Activated CD4-positive, alpha-beta T cell treated with anti-CD3 and anti-CD28 coated beads, Interleukin-2, amount 10 ng/mL, durations not matched to agents 7 days and 5 days (primary cell): ENCODE measurements around the gene TNRC6C. TPM values are rescaled to one million over a fixed set of nuclear protein-coding genes. Genes with fewer than 3 reads are reported as not detected.

Experiments used
- CTCF ChIA-PET: fragments of 350-600 bp; sonication (Branson Sonifier 250); formaldehyde crosslinking; loops from one replicate; lab custom pipeline; 2021; ENCODE audit warnings: antibody characterized with exemption; lab: Charles Lee
- POLR2A ChIA-PET: fragments of 350-600 bp; sonication (Branson Sonifier 250); formaldehyde crosslinking; loops from one replicate; lab custom pipeline; 2021; ENCODE audit warnings: antibody characterized with exemption; lab: Charles Lee
- DNase-seq: peaks from one replicate; pipeline ENCODE4 v3.0.0-alpha.2; 2020
- H3K27ac Mint-ChIP-seq: one replicate; pipeline ENCODE4 v1.8.0; 2021; ENCODE audit warnings: mild to moderate bottlenecking, moderate library complexity, mixed read lengths
- H3K27me3 Mint-ChIP-seq: one replicate; pipeline ENCODE4 v1.8.0; 2021; ENCODE audit warnings: mixed read lengths
- H3K36me3 Mint-ChIP-seq: one replicate; pipeline ENCODE4 v1.8.0; 2021; ENCODE audit warnings: low read depth, mixed read lengths
- H3K4me1 Mint-ChIP-seq: one replicate; pipeline ENCODE4 v1.8.0; 2021; ENCODE audit warnings: mixed read lengths
- H3K4me3 Mint-ChIP-seq: one replicate; pipeline ENCODE4 v1.8.0; 2021; ENCODE audit warnings: mild to moderate bottlenecking, moderate library complexity, mixed read lengths
- H3K9me3 Mint-ChIP-seq: one replicate; pipeline ENCODE4 v1.8.0; 2021; ENCODE audit warnings: mixed read lengths
- total RNA-seq, 2 experiments: library from RNA; stranded (reverse); gene quantifications; one replicate each; pipeline ENCODE4 v1.2.3, GENCODE V29; 2021

Gene TNRC6C
- total RNA-seq, 2 experiments from 2014 or later: 40.2 to 41.8 TPM

DNA sequence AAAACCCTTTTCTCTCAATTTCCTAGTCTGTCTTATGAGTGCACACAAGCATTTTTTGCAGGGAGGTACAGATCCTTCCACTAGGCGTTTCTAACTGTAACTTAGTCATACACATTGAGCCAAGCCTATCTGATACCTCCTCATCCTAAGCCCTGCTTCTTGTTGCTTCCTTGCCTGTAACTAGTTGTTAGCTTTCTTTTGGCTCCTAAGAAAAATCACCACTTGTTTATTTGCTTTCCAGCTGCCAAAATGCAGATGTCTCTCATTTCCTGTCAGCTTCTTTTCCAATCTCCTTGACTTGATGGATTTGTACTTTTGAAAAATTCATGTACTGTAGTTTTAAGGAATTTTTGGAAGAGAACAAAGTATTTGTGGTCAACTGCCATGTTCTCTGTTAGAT, 73.7 kb downstream of the TNRC6C start:
- ChIA-PET CTCF (interaction anchor here (1.2 kb wide), 1 partner anchor 11 kb away, joined by 3 read pairs; no protein-coding TSS in a partner anchor), POLR2A (no interaction called here)
- H3K4me3 Mint-ChIP-seq: no peak overlapping the region
- no peaks in the 10 kb centered on the region for H3K27me3 Mint-ChIP-seq
- H3K36me3 Mint-ChIP-seq: peaks cover 29% of the 10 kb centered on the region
- peaks cover 4% of the 10 kb centered on the region for H3K9me3 Mint-ChIP-seq
- peaks cover 15% of the 10 kb centered on the region for H3K4me1 Mint-ChIP-seq
- H3K27ac Mint-ChIP-seq: no peak overlapping the region
- no peak for DNase-seq

- Mint-ChIP-seq H3K36me3 (peaks cover 33% of the 10 kb centered on the region), H3K27ac (no peak overlapping the region), H3K4me1 (peaks cover 2% of the 10 kb centered on the region), H3K4me3 (no peak overlapping the region), H3K9me3 (no peaks in the 10 kb centered on the region), H3K27me3 (no peaks in the 10 kb centered on the region)
- POLR2A ChIA-PET: no interaction called here
- CTCF ChIA-PET: interaction anchor here (1.6 kb wide), 1 partner anchor 9 kb away, joined by 4 read pairs; no protein-coding TSS in a partner anchor
- no peak for DNase-seq
Measured at GRCh38 chr17:78034429-78035091, 76.1 kb downstream of the TNRC6C start.

DNA sequence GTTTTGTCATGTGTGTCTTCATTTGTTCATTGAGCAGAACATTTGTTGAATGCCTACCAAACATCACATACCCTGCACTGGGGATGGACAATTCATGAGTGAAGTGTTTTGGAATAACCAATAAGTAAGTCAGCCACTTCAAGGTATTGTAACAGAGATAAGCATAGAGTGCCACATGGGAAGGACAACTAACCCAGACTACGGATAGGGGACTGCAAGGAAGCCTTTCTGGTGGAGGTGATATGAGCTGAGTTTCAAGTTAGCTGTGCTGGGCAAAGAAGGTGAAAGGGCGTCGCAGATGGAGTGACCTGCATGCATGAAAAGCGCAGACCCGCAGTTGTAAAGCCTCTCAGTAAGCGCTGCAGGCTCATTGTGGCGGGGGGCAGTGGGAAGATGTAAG, 78.8 kb downstream of the TNRC6C start:
- Mint-ChIP-seq H3K4me1 (peaks cover 10% of the 10 kb centered on the region), H3K4me3 (no peak overlapping the region), H3K36me3 (peaks cover 32% of the 10 kb centered on the region), H3K9me3 (no peaks in the 10 kb centered on the region), H3K27me3 (no peaks in the 10 kb centered on the region), H3K27ac (no peak overlapping the region)
- DNase-seq: no peak
- POLR2A ChIA-PET: no interaction called here
- CTCF ChIA-PET: interaction anchor here (1.0 to 1.7 kb wide), 2 partner anchors 23 to 48 kb away, joined by 3 to 6 read pairs; no protein-coding TSS in a partner anchor

GRCh38 chr17:78038748-78039288, 80.3 kb downstream of the TNRC6C start:
- Mint-ChIP-seq H3K4me1 (peaks cover 8% of the 10 kb centered on the region), H3K27ac (no peak overlapping the region), H3K9me3 (no peaks in the 10 kb centered on the region), H3K27me3 (no peaks in the 10 kb centered on the region), H3K36me3 (peaks cover 35% of the 10 kb centered on the region), H3K4me3 (no peak overlapping the region)
- no peak for DNase-seq
- ChIA-PET CTCF (no interaction called here), POLR2A (no interaction called here)

DNA sequence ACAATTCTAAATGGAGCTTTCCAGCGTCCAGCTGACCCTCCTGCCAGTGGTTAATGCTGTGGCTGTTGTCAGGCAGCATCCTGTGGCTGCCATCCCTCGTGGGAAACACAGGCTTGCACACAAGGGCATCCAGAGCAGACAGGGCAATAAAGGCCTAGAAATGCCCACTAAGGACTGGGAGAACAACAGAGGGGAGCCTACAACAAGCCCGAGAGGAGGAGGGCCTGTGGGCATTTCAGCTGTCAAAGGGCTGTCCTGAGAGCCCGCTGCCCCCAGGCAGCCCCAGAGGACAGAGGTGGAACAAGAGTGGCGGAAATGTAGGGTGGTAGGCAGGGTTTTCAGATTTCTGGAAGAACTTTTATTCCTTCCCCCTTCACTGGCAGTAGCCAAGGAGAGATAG, 81.1 kb downstream of the TNRC6C start:
- Mint-ChIP-seq H3K4me1 (peaks cover 8% of the 10 kb centered on the region), H3K36me3 (peaks cover 33% of the 10 kb centered on the region), H3K4me3 (no peak overlapping the region), H3K9me3 (no peaks in the 10 kb centered on the region), H3K27me3 (no peaks in the 10 kb centered on the region), H3K27ac (no peak overlapping the region)
- CTCF ChIA-PET: interaction anchor here (1.4 kb wide), 1 partner anchor 20 kb away, joined by 3 read pairs; no protein-coding TSS in a partner anchor
- no peak for DNase-seq
- POLR2A ChIA-PET: no interaction called here

GRCh38 chr17:78040440-78041385, 82.2 kb downstream of the TNRC6C start:
- H3K27ac Mint-ChIP-seq: peak overlapping the region; percentile 68
- no peaks in the 10 kb centered on the region for H3K27me3 Mint-ChIP-seq
- peaks cover 14% of the 10 kb centered on the region for H3K4me1 Mint-ChIP-seq
- H3K4me3 Mint-ChIP-seq: peak overlapping the region; percentile 58
- H3K36me3 Mint-ChIP-seq: peaks cover 38% of the 10 kb centered on the region
- DNase-seq: peak; percentile 21
- ChIA-PET CTCF (interaction anchor here (0.9 to 1.9 kb wide), 4 partner anchors 11 to 210 kb away, joined by 3 to 5 read pairs (median 4); no protein-coding TSS in a partner anchor), POLR2A (no interaction called here)
- no peaks in the 10 kb centered on the region for H3K9me3 Mint-ChIP-seq

GRCh38 chr17:78041386-78042179, 83.1 kb downstream of the TNRC6C start:
- peak overlapping the region; percentile 58 for H3K4me3 Mint-ChIP-seq
- ChIA-PET POLR2A (no interaction called here), CTCF (interaction anchor here (0.6 to 1.9 kb wide), 4 partner anchors 10 to 209 kb away, joined by 4 to 6 read pairs (median 5); no protein-coding TSS in a partner anchor)
- H3K9me3 Mint-ChIP-seq: no peaks in the 10 kb centered on the region
- peaks cover 14% of the 10 kb centered on the region for H3K4me1 Mint-ChIP-seq
- H3K27ac Mint-ChIP-seq: peak overlapping the region; percentile 68
- H3K36me3 Mint-ChIP-seq: peaks cover 33% of the 10 kb centered on the region
- H3K27me3 Mint-ChIP-seq: no peaks in the 10 kb centered on the region
- no peak for DNase-seq

DNA sequence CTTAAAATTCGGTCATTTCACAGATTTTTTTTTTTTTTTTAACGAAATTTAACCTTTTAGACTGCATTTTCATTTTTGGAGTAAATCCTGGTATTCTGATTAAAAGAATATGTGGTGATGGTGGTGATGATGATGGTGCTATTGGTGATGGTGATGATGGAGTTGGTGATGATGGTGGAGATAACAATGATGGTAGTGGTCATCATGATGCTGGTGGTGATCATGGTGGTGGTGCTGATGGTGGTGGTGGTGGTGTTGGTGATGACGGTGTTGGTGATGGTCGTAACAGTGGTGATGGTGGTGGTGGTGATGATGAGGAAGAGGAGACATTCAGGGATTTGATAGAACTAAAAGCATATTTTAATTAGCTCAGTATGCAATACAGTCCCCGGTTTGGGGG, 84.0 kb downstream of the TNRC6C start:
- Mint-ChIP-seq H3K4me1 (peaks cover 14% of the 10 kb centered on the region), H3K36me3 (peaks cover 28% of the 10 kb centered on the region), H3K4me3 (no peak overlapping the region), H3K27me3 (no peaks in the 10 kb centered on the region), H3K9me3 (no peaks in the 10 kb centered on the region), H3K27ac (no peak overlapping the region)
- no peak for DNase-seq
- ChIA-PET POLR2A (no interaction called here), CTCF (interaction anchor here (0.7 to 1.9 kb wide), 3 partner anchors 23 to 404 kb away, joined by 3 to 6 read pairs (median 5); no protein-coding TSS in a partner anchor)

DNA sequence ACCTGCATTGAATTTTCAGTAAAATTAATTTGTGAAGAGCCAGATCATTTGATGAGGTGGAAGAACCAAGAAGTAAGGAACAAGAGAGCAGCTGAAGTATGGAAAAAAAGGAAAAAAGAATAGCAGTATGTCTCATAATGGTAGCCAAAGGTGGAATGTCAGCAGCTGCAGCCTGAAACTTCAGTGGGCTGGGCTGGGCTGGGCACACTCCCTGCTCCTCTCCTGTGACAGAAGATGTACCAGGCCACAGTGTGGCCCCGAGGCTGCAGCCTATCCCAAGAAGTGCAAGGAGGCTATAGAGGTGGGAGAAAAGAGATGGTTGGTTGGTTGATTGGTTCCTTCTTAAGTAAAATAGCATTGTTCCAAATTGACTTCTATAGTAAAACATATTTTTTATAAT, 84.5 kb downstream of the TNRC6C start:
- Mint-ChIP-seq H3K4me1 (peaks cover 14% of the 10 kb centered on the region), H3K9me3 (no peaks in the 10 kb centered on the region), H3K27ac (no peak overlapping the region), H3K27me3 (no peaks in the 10 kb centered on the region), H3K36me3 (peaks cover 24% of the 10 kb centered on the region), H3K4me3 (no peak overlapping the region)
- CTCF ChIA-PET: interaction anchor here (0.7 kb wide), 1 partner anchor 403 kb away, joined by 3 read pairs; no protein-coding TSS in a partner anchor
- no peak for DNase-seq
- POLR2A ChIA-PET: no interaction called here

DNA sequence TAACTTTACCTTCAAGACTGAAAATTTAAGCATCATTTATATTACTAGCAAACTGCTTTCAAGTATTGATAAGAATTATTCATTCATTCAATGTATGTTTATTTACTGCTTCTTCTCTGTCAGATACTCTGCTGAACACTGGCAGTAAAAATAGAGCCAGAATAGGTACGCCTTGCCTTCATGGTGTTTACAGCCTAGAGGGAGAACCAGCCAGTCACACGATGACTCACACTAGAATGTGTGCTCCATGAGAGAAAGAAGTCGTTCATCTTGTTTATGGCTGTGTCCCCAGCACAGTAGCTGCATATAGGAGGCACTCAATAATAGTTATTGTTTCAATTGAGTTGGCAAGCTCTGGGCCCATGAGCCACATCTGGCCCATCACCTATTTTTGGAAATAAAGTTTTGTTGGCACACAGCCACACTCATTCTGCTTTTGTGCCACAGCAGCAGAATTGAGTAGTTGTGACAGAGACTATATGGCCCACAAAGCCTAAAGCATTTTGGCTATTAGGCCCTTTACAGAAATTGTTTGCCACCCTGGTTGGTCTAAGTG, 85.9 kb downstream of the TNRC6C start:
- peaks cover 29% of the 10 kb centered on the region for H3K36me3 Mint-ChIP-seq
- no peak overlapping the region for H3K27ac Mint-ChIP-seq
- H3K27me3 Mint-ChIP-seq: no peaks in the 10 kb centered on the region
- H3K4me1 Mint-ChIP-seq: peaks cover 14% of the 10 kb centered on the region
- ChIA-PET POLR2A (no interaction called here), CTCF (interaction anchor here (1.1 to 1.4 kb wide), 2 partner anchors 9 to 13 kb away, joined by 3 to 4 read pairs; no protein-coding TSS in a partner anchor)
- H3K4me3 Mint-ChIP-seq: no peak overlapping the region
- DNase-seq: no peak
- no peaks in the 10 kb centered on the region for H3K9me3 Mint-ChIP-seq

DNA sequence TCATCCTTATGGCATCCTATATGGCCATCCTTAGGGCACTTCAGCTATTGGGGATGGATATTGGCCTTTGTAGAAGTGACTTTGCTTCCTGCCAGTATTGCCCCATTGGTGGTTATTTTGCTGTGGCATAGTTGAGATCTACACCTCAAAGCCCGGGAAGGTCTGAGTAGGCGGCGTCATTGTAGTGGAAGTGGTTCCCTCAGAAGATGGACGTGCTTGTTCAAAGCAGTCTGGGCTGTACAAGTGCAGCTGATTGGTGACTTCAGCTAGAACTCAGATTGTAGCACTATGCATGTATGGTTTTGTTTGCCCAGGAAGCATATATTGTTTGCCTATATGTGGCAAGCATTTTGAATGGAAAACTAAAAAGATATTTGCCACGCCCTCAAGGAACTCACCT, 86.8 kb downstream of the TNRC6C start:
- H3K4me3 Mint-ChIP-seq: no peak overlapping the region
- H3K9me3 Mint-ChIP-seq: no peaks in the 10 kb centered on the region
- peaks cover 13% of the 10 kb centered on the region for H3K4me1 Mint-ChIP-seq
- peaks cover 37% of the 10 kb centered on the region for H3K36me3 Mint-ChIP-seq
- CTCF ChIA-PET: interaction anchor here (2.0 kb wide), 1 partner anchor 14 kb away, joined by 4 read pairs; no protein-coding TSS in a partner anchor
- no peak for DNase-seq
- H3K27me3 Mint-ChIP-seq: no peaks in the 10 kb centered on the region
- H3K27ac Mint-ChIP-seq: no peak overlapping the region
- POLR2A ChIA-PET: no interaction called here
